HG03378 (cell line): ENCODE measurements around the gene KRT5.

Experiments used
- ATAC-seq: cut with Tn5 transposase; IDR thresholded peaks from one replicate; pipeline ENCODE4 v1.9.1; 2021; ENCODE audit warnings: mild to moderate bottlenecking, moderate library complexity; ENCODE audit not compliant: unreplicated experiment

The KRT5 gene

DNA sequence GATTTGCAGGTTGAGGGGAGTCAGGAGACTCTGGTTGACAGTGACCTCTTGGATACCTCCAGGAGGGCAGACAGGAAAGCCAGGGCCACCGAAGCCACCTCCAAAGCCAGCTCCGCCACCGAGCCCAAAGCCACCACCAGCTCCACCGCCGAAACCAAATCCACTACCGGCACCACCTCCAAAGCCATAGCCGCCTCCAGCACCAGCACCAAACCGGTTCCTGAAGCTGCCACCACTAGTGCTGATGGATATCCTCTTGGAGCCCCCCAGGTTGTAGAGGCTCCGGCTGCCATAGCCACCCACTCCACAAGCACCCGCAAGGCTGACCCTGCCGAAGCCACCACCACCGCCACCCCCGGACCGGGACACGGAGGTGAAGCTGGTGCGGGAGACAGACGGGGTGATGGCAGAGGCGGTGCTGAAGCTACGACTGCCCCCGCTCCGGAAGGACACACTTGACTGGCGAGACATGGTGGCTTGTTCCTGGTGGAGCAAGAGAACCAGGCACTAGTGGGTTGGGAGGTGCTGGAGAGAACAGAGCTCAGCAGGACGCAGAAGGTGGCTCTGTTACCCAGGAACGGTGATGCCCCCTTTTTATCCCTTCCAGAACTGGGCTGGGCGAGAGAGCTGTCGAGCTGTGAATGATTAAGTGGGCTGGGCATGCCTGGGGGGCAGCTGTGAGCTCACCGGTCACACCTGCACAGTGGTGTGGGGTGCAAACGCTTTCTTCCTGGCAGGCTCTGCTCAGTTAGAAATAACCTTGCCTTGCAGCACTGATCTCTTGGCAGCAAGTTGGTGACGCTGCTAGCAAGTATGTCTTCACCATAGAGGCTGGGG is at the start of gene KRT5:
KRT5 (minus strand) TSS at position 569 of the 837 bp plus-strand sequence; CDS start at position 471, 98 bp downstream.
- ATAC-seq: no peak

DNA sequence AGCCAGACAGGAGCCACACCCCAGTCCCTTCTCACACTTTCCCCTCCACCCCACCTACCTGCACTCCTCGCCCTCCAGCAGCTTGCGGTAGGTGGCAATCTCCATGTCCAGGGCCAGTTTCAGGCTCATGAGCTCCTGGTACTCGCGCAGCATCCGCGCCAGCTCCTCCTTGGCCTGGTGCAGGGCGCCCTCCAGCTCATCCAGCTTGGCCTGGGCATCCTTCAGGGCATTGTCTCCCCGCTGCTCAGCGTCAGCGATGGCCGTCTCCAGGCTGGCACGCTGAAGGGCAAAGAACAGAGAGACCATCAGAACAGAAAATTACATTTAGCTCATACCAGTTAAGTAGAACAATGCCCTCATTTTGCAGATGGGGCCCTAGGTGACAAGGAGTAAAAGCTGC is 47.9 kb upstream of the KRT5 start:
- ATAC-seq: no peak

DNA sequence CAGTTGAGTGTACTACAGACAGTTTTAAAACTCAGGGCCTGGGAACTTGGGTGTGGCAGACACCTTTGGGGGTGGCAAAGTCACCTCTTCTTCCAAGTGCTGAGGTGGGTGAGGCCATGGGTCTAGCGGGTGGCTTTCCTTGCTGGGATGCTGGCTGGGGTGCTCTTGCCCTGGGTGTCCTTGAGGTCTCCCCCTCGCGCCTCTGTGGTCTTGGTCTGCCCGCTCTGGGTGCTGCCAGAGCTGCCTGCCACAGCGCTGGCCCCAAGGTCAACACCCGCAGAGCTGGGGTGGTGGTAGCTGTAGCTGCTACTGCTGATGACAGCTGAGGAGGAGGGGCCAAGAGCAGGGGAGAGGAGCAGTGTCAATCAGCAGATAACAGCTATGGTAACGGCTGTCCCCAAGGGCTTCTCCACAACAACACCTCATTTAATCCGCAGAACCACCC is 46.7 kb upstream of the KRT5 start:
- no peak for ATAC-seq

DNA sequence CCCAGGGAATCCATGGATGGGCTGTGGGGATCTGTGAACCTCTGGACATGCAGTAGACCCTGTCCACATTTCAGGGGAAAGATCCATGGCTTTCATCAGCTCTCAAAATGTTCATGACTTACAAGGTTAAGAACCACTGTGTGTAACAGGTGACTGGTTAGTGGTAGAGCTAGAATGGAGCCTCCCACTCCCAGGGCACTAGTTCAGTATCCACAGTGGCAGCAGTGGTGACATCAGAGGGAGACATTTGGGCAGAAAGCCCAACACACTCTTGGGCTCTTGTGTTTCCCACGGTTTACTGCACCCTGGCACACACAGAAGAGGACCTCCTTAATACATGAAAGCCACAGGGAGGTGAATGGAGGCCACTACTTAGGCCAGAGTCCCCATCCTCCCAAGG is 44.4 kb upstream of the KRT5 start:
- no peak for ATAC-seq

DNA sequence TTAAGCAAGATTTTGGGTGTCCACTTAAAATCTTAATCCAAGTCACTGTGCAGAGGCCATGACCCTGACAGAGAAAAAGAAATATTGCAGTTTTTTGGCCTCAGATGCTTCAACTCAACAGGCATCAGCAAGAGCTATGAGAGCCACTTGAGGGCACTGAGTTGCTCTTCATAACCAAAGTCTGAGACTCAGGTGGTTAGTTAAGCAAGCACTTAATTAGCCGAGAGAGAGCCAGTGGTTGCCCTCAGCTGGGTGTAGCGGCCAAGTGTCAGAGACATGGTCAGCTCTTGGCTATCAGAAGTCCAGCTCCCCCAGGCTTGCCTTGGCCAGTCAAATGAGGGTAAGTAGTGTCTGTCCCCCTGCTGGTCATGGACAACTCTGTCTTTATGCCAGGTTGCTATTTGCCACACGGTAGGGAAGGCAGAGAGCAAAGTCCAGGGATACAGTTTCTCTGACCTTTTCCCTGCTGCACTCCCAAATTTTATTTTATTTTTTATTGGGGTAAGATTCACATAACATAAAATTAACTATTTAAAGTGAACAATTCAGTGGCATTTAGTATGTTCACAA is 41.8 kb upstream of the KRT5 start:
- no peak for ATAC-seq

DNA sequence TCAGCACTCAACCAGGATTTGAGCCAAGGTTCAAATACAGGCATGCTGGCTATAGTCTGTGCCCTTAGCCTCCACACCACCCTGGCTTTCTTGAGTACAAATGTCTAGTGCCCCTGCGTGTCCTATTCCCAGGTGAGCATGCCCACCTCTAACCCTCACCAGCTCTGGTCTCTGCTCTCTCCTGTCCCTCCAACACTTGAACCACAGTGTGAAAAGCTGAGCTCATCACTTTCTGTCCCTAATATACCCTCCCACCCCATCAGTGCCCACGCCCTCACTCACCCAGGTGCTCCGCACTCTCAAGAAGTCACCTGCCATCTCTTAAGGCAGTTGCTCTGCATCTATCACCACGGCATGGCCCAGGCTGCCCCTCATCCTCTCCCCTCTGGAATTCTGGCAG is 39.8 kb upstream of the KRT5 start:
- no peak for ATAC-seq

DNA sequence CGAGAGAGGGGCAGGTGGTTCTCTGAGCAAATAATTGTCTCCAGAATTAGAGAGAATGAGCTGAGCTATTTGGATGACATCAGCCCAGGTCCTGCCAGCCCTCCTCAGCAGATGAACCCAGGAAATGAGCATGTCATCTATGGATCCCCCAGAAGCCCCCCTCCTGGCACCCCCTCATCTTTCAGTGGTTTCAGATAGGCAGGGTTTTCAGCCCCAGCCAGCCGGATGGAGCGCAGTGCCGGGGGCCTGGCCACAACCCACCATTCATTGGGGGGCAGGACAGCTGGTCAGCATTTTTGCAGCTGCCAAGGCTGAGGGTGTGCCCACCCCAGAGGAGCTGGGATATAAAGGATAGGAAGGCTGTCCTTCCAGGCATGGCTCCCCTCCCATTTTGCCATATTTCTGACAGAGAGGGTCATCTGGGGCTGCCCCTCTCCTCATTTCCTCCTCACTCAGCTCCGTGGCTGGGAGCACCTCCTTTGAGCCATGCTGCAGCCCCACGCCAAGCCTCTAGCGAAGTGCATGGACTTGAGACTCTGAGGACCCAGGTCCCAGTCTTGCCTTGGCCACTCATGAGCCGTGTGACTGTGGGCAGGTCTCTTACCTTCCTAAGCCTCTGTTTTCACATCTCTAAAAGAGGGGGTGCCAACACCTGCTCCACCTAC is 38.7 kb upstream of the KRT5 start:
- no peak for ATAC-seq

DNA sequence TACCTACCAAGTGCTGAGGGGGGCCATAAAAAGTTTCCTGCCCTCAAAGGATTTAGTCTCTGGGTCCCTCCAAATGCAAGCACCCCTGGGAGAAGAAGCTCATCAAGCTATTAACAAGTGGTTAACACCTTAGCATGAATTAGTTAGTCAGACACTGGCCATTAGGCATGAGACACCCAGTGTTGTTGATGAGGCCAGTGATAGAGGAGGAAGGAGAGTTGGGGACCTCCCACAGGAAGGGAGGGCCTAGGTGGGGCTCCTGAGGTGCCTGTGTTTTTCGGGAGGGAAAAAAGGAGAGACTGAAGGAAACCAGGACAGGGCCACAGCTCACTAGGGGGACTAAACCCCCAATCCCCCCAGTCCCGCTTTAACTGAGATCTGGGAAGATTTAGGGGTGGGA is 37.3 kb upstream of the KRT5 start:
- ATAC-seq: no peak

DNA sequence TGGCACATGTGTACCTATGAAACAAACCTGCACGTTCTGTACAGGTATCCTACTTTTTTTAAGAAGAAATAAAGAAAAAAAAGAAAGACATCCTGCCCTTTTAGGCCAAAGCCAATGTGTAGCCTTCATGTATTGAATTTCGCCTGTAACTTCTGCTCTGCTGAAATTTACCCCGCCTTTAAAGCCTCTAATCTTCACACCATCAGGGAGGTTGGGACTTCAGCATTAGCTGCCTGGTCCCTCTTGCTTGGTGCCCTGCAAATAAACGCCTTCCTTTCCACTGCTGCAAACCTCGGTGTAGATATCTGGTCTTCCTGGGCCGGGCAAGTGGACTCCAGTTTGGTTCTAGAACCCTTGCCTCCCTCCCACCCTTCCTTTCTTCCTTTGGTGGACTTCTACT is 35.4 kb upstream of the KRT5 start:
- no peak for ATAC-seq

DNA sequence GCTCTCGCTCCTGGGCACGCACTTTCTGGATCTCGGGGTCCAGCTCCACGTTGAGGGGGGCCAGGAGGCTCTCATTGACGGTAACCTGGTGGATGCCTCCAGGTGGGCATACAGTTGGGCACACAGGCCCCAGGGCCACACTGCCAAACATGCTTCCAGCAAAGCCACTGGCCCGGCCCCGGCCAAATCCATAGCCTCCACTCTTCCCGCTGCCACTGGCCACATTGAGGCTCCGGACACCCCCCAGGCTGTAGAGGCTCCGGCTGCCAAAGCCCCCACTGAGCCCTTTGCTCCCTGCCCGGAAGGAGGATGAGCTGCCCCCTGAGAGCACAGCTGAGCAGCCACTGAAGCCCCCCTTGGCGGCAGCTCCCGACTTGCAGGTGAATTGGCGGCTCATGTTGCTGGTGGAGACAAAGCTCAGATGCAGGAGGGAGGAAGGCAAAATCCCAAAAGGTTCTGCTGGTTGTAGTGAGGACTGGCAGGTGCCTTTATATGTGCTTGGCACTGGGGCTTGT is 32.5 kb upstream of the KRT5 start, which contains the start of gene KRT71:
KRT71 (minus strand) TSS at position 465 of the 515 bp plus-strand sequence; CDS start at position 397, 68 bp downstream.
- no peak for ATAC-seq

DNA sequence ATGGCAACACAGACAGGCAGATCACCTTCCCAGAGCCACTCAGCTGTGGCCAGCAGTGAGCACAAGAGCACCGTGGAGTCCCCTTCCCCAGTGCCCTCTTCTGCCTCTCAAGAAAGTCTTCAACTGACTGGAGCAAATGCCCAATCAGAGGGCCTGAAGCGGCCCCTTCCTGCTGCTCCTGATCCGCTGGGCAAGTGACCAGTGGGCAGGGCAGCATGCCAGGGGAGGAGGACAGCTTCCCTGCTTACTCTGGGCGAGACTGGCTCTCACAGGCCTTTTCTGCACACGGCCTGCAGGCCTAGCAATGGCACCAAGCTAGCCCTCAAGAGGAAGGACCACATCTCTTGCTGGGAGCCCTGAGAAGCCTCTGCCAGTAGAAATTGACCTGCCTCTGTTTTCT is 31.9 kb upstream of the KRT5 start:
- no peak for ATAC-seq

DNA sequence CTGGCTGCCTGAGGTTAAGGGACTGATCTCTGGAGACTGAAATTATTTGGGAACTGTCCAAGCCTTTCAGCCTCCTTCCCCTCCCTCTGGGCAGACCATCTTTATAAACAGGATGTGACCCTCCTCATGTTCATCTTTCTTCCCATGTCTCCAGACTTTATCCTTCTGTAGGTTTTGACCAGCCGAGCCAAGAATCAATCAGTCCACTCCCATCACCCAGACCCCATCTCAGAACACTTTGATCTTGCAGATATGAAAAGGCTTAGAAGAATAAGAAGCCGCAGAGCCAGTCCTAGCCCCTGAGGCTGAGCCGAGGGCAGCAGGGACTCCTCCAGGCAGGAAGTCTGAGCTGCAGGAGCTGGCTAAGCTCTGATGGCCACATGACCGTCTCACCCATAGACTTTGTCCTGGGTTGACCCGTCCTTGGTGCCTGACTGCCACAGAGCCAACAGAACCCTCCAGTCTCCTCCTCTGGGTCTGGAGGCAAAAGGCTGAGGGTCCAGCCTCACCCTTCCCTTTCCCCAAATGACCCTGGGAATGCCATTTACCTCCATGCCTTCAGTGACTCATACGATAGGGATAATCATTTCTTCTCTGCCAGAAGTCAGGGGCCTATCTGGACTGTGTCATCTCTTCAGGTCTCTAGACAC is 31.1 kb upstream of the KRT5 start:
- ATAC-seq: no peak

DNA sequence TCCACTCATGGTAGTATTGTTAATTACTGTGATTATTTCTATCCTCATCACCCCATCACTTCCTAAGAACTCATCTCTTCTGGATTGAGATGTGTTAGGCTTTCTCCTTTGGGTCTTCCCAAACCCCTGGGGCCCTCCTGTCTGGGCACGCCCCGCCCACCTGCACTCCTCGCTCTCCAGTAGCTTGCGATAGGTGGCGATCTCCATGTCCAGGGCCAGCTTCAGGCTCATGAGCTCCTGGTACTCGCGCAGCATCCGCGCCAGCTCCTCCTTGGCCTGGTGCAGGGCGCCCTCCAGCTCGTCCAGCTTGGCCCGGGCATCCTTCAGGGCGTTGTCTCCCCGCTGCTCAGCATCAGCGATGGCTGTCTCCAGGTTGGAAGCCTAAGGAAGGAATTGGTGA is 25.9 kb upstream of the KRT5 start:
- ATAC-seq: no peak

DNA sequence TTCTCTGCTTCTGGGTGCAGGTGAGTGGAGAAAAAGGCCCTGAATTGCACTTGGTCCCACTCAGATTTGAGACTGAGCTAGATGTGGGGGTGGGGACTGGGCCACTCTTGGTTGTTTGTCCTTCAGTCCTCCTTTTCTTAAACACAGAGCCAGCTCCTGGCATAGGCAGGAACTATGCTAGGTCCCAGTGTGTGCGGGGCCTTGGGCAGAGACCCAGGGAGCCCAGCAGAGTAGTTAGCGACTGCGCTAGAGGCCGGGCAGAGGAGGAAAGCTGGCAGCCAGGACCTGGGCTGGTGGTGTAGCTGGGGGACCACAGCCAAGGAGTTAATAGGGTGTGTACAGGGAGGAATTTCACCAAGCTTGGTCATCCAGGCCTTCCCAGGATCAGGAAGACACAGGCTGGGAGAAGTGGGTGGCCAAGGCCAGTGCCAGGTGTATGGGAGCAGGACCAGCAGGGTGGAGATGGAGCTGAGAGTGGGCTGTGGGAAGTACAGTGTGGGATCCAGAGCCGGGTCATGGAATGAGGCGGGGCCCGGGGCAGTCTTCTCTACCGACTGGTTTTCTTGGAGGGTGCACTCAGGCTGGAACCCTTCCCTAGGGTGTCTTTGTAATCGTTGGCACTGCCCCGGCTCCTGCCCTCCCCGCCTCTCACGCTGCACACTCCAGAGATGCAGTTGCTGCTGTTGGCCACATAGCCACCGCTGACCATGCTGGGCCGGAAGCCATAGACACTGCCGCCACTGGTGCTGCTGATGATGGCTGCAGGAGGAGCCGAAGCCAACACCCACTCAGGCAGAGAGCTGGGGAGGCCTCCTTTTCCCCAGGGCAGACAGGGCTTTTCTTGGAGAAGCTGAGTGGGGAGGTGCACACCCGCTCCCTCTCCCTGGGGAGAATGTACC is 24.0 kb upstream of the KRT5 start:
- no peak for ATAC-seq

DNA sequence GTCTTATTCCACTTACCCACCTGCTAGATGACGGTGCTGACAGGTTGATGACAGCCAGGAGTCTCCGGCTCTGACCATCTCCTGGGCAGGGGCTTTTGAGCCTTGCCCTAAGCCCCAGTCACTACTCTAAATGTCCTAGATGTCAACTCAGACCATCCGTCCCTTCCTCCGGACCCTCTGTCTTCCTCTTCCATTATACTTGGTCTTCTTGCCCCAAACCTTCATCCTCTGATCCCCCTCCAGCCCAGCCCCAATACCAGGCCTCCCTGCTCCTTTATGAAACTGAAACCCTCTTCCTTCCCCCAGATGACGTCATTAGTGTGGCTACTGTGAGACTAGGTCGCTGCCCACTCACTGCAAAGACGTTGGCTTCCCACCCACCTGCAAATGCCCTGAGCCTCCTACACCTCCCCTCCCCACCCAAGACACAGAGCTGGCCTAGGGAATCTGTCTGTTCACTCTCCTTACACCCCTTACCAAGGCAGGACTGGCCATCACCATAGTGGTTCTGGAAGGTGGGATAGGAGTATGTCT is 22.7 kb upstream of the KRT5 start:
- no peak for ATAC-seq

DNA sequence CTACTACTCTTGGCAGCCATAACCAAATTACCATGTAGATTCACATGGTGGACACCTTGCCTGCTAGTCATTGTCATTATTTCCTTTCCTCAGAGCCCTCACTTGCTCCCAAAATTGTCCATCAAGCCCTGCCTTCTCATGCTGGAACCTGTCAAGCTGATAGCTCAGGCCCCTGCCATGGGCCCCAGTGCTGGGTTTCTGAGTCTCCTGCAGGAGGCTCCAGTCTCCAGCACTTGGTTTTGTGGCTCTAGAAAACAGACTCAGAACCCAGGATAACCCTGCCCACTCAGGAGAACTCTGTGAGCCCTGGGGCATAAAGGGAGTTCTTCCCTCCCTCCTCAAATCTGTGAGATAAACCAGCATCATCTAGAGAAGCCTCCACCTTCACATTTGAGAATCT is 22.0 kb upstream of the KRT5 start:
- no peak for ATAC-seq

DNA sequence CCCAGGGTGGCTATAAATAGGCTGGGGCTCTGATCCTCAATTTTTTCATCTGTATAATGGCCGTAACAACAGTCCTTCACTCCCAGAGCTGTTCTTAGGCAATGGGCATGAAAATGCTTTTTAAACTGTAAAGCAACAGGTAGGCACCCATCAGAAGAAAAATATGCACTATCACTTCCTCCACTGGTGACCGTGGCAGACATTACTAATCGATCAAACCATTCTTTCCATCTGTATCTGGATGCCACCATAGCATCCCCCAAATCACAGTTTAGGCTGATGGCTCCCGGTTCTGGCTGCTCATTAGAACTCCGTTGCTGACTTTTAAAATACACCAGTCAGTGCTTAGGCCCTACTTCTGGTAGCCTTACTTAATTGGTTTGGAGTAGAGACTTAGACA is 21.5 kb upstream of the KRT5 start:
- no peak for ATAC-seq

DNA sequence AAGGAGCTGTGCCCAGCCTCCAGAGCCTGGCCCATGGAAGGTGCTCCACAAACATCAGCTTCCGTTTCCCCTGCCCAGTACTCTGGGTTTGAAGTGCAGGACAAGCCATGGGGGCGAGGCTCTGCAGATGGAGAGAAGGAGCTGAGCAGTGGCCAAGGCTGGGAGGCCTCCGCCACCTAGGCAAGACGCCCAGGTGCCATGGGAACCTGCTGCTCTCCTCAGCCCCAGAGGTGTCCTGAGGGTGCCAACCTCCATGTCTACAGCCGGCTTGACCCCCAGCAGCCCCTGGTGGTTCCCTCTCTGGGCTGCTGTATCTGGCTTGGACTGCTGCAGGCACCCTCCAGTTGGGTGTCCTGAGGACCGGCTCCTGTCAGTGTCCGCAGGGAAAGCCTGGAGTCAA is 20.3 kb upstream of the KRT5 start:
- no peak for ATAC-seq

DNA sequence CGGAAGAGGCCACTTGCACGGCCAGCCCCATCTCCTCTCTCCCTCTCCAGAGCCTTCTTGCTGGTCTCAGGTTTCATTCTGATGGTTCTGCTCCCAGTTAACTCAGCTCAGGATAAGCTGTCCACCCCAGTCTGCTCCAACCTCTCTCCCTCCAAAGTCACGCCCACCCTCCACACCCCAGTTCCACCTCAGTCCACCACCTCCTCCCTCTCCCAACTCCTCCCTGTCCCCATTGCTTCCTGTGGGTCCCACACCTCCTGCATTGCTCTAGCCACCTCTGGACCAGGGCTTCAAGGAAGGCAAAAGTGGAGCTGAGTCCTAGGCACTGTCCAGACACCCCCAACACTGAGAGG is 19.6 kb upstream of the KRT5 start:
- ATAC-seq: no peak
